Measurements from ENCODE around the gene HARBI1. TPM values are rescaled to one million over a fixed set of nuclear protein-coding genes. Genes with fewer than 3 reads are reported as not detected.

The HARBI1 gene
- polyA plus RNA-seq, 1 of the 3 experiments (the other 2 are of a cell fraction), result 2.4 TPM

DNA sequence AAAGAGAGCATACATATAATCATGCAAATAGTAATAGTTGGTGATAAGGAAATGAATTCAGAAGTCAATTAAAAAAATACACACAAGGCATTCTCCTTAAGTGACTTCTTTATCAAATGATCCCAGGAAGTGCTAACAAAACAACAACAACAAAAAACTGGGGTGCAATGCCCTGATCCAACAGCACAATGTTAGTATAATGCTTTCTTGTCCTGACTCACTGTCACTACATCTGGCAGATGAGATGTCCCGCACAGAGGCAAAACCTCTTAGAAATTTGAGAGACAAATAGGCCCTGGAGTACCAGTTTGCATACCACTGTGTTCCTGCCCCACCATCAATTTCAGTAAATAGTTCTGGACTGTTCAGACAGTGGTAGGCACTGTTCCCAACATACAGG is 12.2 kb downstream of the HARBI1 start:
- H3K9me2 ChIP-seq, result no peaks in the 10 kb centered on the region
- no peaks in the 10 kb centered on the region for H3K9me3 ChIP-seq
- H3K27me3 ChIP-seq (ENCODE audit: insufficient read depth), result no peaks in the 10 kb centered on the region
- CTCF ChIA-PET, result interaction anchor here (4.8 kb wide), 1 partner anchor 12 kb away, joined by 18 read pairs; the partner anchor contains the start of genes ATG13 and HARBI1
- no peak overlapping the region for H2AFZ ChIP-seq (ENCODE audit: low read depth)
- peaks cover 12% of the 10 kb centered on the region; the same call in 1 of the 2 replicates for H3K79me2 ChIP-seq (ENCODE audit: insufficient read depth)
- H3F3A ChIP-seq (replicated peaks; ENCODE audit: insufficient read depth), result no peaks in the 10 kb centered on the region
- H3K27ac ChIP-seq (ENCODE audit: low read depth in 2 of 2, low read length in 1 of 2), result no peak overlapping the region
- no peak for DNase-seq
- H4K20me1 ChIP-seq (ENCODE audit: insufficient read depth), result no peaks in the 10 kb centered on the region
- TF ChIP-seq, protein P1, sequence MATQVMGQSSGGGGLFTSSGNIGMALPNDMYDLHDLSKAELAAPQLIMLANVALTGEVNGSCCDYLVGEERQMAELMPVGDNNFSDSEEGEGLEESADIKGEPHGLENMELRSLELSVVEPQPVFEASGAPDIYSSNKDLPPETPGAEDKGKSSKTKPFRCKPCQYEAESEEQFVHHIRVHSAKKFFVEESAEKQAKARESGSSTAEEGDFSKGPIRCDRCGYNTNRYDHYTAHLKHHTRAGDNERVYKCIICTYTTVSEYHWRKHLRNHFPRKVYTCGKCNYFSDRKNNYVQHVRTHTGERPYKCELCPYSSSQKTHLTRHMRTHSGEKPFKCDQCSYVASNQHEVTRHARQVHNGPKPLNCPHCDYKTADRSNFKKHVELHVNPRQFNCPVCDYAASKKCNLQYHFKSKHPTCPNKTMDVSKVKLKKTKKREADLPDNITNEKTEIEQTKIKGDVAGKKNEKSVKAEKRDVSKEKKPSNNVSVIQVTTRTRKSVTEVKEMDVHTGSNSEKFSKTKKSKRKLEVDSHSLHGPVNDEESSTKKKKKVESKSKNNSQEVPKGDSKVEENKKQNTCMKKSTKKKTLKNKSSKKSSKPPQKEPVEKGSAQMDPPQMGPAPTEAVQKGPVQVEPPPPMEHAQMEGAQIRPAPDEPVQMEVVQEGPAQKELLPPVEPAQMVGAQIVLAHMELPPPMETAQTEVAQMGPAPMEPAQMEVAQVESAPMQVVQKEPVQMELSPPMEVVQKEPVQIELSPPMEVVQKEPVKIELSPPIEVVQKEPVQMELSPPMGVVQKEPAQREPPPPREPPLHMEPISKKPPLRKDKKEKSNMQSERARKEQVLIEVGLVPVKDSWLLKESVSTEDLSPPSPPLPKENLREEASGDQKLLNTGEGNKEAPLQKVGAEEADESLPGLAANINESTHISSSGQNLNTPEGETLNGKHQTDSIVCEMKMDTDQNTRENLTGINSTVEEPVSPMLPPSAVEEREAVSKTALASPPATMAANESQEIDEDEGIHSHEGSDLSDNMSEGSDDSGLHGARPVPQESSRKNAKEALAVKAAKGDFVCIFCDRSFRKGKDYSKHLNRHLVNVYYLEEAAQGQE (IDR thresholded peaks at IDR 0.05; ENCODE audit: low read depth, low read length), result no peak
- TF ChIP-seq TEAD4 (IDR thresholded peaks at IDR 0.05; ENCODE audit: borderline replicate concordance, insufficient read depth) (no peak), NRF1 (IDR thresholded peaks at IDR 0.05; ENCODE audit: low read depth, low read length) (no peak), USF2 (IDR thresholded peaks at IDR 0.05; ENCODE audit: borderline replicate concordance, low read depth, low read length) (no peak), PBX3 (IDR thresholded peaks at IDR 0.05) (no peak), FOXJ3 (CRISPR knock-in tag; IDR thresholded peaks at IDR 0.05) (no peak), GATA2 (CRISPR knock-in tag; IDR thresholded peaks at IDR 0.05) (no peak), GABPA (IDR thresholded peaks at IDR 0.05; ENCODE audit: low read depth) (no peak), POLR2AphosphoS5 (IDR thresholded peaks at IDR 0.05; ENCODE audit: low read depth, low read length) (no peak), SIN3A (IDR thresholded peaks at IDR 0.05; ENCODE audit: borderline replicate concordance, low read depth, low read length) (no peak), CHD2 (IDR thresholded peaks at IDR 0.05; ENCODE audit: low read length, partially characterized antibody) (no peak), MEF2A (IDR thresholded peaks at IDR 0.05; ENCODE audit: borderline replicate concordance, low read depth) (no peak), RFX5 (IDR thresholded peaks at IDR 0.05; ENCODE audit: low read length) (no peak), RXRA (IDR thresholded peaks at IDR 0.05; ENCODE audit: borderline replicate concordance, low read depth) (no peak), EZH2phosphoT487 (IDR thresholded peaks at IDR 0.05; ENCODE audit: borderline replicate concordance, low read depth) (no peak)
- TF ChIP-seq, protein P2, sequence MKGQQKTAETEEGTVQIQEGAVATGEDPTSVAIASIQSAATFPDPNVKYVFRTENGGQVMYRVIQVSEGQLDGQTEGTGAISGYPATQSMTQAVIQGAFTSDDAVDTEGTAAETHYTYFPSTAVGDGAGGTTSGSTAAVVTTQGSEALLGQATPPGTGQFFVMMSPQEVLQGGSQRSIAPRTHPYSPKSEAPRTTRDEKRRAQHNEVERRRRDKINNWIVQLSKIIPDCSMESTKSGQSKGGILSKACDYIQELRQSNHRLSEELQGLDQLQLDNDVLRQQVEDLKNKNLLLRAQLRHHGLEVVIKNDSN (IDR thresholded peaks at IDR 0.05; ENCODE audit: borderline replicate concordance, low read depth), result no peak
- TF ChIP-seq, protein P3, sequence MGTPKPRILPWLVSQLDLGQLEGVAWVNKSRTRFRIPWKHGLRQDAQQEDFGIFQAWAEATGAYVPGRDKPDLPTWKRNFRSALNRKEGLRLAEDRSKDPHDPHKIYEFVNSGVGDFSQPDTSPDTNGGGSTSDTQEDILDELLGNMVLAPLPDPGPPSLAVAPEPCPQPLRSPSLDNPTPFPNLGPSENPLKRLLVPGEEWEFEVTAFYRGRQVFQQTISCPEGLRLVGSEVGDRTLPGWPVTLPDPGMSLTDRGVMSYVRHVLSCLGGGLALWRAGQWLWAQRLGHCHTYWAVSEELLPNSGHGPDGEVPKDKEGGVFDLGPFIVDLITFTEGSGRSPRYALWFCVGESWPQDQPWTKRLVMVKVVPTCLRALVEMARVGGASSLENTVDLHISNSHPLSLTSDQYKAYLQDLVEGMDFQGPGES (IDR thresholded peaks at IDR 0.05; ENCODE audit: low read depth, low read length), result no peak
- no peak overlapping the region for H3K4me3 ChIP-seq (ENCODE audit: low read depth in 2 of 2, low read length in 1 of 2)
- POLR2A ChIA-PET, result no interaction called here
- H3K4me2 ChIP-seq, result no peak overlapping the region
- peaks cover 0 to 5% of the 10 kb centered on the region in 2 experiments; a peak in 1 of 4 replicates for H3K4me1 ChIP-seq (ENCODE audit: control insufficient read depth in 1 of 2, insufficient read depth in 2 of 2, low read depth in 1 of 2, low read length in 1 of 2)
- no peak overlapping the region for H3K9ac ChIP-seq
- H3K36me3 ChIP-seq (replicated peaks in 1 of 2; ENCODE audit: control insufficient read depth in 1 of 2, insufficient read depth in 2 of 2, low read length in 1 of 2), result peaks cover 0 to 4% of the 10 kb centered on the region in 2 experiments
- WGBS (ENCODE audit: low lambda C conversion rate), result 100% methylated on average over 1 of the region's 1 CpG

Measured in SK-N-SH (cell line).